EH (cell line): ENCODE data around the gene FAM3A.

Source experiments
- DNase-seq: peaks from one replicate; pipeline ENCODE4 v3.0.0-alpha.2; 2015; ENCODE audit warnings: low read depth

Gene FAM3A

GRCh38 chrX:154458954-154459778 is 56.9 kb downstream of the FAM3A start:
- peak; percentile 55 for DNase-seq

DNA sequence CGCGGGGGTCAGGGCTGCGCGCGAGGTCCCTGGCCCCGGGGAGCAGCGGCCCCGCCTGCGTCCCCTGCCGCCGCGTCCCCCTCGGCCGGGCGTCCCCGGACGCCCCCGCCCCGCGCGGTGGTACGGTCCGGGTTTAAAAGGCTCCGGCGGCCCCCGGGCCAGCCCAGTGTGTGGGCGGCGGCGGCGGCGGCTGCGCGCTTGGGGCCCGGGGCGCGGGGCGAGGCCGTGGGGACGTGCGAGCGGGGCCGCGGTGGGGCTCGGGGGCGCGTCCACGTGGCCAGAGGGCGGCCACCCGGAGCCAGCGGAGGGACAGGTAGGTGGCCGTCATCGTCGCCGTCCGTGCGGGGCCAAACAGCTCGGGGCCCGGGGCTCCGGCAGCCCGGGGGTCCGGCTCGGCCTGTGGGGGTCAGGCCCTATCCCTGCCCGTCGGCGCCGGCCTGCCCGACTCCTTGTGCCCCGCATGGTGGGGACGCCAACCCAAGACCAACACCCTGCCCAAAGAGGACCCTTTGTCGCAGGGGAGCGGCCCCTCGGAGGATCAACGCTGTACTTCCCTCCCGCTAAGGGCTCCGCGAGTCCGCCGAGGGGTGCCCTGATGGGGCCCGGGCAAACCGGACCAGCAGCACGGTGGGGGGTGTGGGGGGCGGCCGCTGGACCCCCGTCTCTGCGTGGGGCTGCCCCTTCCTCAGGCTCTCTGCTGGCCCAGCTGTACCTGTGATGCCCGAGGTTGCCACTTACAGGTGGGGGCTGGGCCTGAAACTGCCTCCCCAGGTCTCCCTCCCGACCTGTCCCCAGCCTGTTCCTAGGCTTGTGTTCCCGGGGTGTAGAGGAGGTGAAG is 57.7 kb downstream of the FAM3A start, which contains the start of gene PLXNA3:
PLXNA3 (plus strand) TSS at position 166 of the 838 bp plus-strand sequence. CDS start 1,903 bp downstream, outside the sequence.
- peak; percentile 30 for DNase-seq

GRCh38 chrX:154457491-154458115 is 58.4 kb downstream of the FAM3A start:
- peak; percentile 18 for DNase-seq
